Measurements from ENCODE around the gene CACNG1.

- TF ChIP-seq CTCF (optimal IDR thresholded peaks at IDR 0.05 in 1 of 3, IDR thresholded peaks at IDR 0.05 in 1 of 3, conservative IDR thresholded peaks at IDR 0.05 in 1 of 3; ENCODE audit: extremely low read depth in 1 of 3, insufficient read depth in 2 of 3, low read length in 3 of 3) (no peak), EZH2 (IDR thresholded peaks at IDR 0.05; ENCODE audit: low read length) (no peak)
Measured at GRCh38 chr17:67021743-67022450, 22.5 kb upstream of the CACNG1 start.

All from keratinocyte (primary cell).